ENCODE measurements around the gene WNT3A.

The WNT3A gene

GRCh38 chr1:228031276-228031995 lies 24.6 kb downstream of the WNT3A start:
- DNase-seq (ENCODE audit: low read depth in 2 of 2): no peak

- DNase-seq (ENCODE audit: low read depth in 2 of 2): no peak
These were observed 25.2 kb downstream of the WNT3A start for GRCh38 chr1:228032041-228032440.

DNA sequence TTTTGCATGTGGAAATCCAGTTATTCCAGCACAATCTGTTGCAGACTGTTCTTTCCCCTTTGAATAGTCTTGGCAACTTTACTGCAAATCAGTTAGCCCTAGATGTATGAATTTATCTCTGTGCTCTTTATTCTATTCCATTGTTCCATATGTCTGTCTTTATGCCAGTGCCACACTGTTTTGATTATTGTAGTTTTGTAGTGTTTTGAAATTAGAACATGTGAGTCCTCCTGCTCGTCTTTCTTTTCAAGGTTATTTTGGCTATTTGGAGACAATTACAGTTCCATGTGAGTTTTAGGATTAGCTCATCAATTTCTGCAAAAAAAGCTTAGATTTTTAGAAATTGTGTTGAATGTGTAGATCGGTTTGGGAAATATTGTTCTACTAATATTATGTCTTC lies 26.6 kb downstream of the WNT3A start:
- no peak for DNase-seq (ENCODE audit: low read depth in 2 of 2)

DNA sequence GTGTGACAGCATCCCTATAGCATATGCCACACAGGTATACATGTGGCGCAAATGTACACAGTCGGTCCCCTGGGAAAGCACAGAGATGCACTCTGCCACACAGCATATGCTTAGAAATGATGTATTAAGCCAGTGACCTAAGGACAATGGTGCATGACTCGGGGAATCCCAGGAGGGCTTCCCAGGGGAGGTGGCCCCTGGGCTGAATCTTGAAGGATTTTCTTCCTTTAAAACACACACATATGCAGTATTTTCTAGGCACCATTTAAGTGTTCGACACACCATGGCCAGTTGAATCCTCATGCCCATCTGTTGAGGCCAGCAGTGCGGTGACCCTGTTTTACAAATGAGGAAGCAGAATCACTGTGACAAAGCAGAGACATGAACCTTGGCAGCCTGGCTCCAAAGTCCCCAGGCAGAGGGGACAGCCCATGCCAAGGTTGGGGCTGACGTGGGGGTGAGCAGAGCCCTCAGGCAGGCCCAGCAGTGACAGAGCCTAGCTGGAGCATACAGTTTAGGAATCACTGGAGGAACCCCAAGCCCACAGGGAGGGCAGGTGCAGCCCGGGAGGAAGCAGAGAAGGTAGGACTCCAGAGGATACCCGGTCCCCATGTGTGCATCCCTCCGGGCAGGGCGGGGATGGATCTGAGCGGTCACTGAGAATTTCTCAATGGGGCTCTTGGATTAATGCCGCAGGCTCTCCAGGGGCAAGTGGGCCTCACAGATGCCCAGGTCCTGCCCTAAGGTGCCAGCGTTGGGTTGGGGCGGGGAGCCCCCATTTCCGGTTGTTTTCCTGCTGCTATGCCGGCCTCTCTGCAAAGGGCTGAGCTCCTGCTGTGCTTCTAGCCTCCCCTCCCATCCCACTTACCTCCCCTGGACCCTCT lies 28.4 kb downstream of the WNT3A start:
- no peak for DNase-seq (ENCODE audit: low read depth in 2 of 2)

GRCh38 chr1:228035844-228036243 lies 29.0 kb downstream of the WNT3A start:
- DNase-seq (ENCODE audit: low read depth in 2 of 2): no peak

- DNase-seq (ENCODE audit: low read depth in 2 of 2): no peak
These were observed 30.0 kb downstream of the WNT3A start for GRCh38 chr1:228036701-228037231.

- DNase-seq (ENCODE audit: low read depth in 2 of 2): no peak
These were observed 30.9 kb downstream of the WNT3A start for GRCh38 chr1:228037401-228038386.

GRCh38 chr1:228038387-228039005 lies 31.7 kb downstream of the WNT3A start:
- no peak for DNase-seq (ENCODE audit: low read depth in 2 of 2)

DNA sequence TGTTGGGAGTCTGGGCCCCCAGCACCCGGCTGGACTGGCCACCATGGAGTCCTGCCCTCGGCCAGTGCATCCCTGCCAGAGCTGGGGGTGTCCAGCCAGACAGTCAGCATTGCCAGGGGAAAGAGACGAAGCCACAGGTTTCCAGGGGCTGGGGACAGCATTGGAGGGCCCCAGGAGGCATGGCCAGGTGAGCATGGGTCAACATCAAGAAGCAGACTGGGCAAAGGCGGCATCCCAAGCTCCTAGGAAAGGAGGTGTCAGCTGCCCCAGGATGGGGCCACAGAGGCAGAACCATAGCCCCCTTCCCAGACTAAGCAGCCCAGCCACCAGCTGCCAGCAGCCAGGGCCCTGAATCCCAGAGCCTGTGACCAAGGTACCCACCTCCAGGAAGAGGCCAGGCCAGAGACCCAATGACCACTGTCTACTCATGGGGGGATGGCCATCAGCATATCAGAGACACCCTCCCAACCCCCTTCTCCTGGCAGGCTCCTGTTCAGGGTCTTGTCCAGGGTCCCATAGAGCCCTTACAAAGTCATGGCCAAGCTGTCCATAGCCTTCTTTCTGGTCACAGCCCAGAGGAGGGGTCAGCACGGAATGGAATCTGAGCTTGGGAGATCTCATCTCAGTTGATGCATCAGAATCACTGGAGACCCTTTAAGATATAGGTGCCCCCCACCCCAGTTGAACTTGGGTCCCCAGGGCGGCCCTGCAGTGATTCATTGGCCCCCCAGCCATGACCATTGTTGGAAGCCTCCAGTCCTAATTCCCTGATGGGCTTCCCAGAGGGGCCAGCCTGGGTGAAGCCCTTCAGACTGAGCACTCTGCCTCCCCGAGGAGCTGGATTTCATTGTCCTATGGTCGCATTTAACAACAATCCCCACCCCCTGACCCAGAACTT lies 32.5 kb downstream of the WNT3A start:
- DNase-seq (ENCODE audit: low read depth in 2 of 2): no peak

DNA sequence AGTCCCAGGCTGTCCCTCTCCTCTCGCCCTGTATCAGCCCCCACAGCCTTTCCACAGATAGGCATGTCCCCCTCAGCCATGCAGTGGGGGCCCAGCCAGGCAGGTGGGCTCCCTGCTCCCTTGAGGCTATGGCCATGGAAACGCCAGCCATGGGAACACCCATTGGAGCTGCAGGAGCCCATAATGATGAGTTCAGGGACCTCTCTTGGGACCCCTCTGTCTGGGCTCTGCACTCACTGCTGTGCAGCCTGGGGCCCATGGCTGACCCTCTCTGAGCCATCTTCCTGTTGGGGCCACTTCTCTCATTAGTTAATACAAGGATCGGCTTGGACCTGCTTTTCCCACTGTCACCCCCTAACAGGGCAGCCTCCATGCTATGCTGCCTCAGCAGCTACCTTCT lies 33.2 kb downstream of the WNT3A start:
- no peak for DNase-seq (ENCODE audit: low read depth in 2 of 2)

GRCh38 chr1:228041316-228041715 lies 34.5 kb downstream of the WNT3A start:
- DNase-seq (ENCODE audit: low read depth in 2 of 2): no peak

DNA sequence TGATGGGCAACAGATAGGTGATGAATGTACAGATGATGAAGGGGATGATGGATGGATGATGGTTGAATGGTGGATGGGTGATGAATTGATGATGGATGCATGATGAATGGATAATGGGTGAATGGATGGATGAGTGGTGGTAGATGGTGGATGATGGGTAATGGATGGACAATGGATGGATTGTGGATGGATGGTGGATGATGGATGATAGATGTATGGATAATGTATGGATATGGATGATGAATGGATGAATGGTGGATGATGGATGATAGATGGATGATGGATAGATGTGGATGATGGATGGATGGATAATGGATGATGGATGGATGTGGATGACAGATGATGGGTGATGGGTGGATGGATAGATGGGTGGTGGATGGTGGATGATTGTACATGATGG lies 35.7 kb downstream of the WNT3A start:
- no peak for DNase-seq (ENCODE audit: low read depth in 2 of 2)

DNA sequence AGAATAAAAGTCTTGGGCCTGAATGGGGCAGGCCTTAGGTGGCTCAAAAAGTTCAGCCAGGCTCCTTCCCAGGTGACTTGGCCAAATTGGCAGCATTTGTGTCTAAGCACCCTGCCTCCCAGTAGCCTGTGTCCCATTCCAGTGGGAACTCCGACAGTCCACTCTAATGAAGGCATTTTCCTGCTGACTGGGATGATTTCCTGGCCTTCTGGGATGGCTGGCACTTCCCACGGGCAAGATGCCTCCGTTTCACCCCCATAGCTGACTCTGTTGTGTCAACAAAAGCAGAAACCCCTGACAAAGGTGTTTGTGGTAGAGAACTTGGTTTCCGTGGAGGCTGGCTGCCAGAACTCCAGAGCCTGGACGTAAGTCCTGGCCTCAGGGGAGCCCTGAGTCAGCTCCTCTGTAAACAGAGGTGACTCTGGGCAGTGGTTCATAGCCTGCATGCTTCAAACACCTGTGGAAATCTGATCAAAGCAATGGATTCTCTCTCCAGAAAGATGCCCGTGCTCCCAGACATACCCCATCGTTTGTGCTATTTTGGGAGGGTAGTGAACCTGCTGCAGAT lies 36.6 kb downstream of the WNT3A start:
- DNase-seq (ENCODE audit: low read depth in 2 of 2): no peak

GRCh38 chr1:228044961-228045360 lies 38.2 kb downstream of the WNT3A start:
- no peak for DNase-seq (ENCODE audit: low read depth in 2 of 2)

GRCh38 chr1:228045405-228045804 lies 38.6 kb downstream of the WNT3A start:
- DNase-seq (ENCODE audit: low read depth in 2 of 2): no peak

GRCh38 chr1:228045871-228046270 lies 39.1 kb downstream of the WNT3A start:
- no peak for DNase-seq (ENCODE audit: low read depth in 2 of 2)

DNA sequence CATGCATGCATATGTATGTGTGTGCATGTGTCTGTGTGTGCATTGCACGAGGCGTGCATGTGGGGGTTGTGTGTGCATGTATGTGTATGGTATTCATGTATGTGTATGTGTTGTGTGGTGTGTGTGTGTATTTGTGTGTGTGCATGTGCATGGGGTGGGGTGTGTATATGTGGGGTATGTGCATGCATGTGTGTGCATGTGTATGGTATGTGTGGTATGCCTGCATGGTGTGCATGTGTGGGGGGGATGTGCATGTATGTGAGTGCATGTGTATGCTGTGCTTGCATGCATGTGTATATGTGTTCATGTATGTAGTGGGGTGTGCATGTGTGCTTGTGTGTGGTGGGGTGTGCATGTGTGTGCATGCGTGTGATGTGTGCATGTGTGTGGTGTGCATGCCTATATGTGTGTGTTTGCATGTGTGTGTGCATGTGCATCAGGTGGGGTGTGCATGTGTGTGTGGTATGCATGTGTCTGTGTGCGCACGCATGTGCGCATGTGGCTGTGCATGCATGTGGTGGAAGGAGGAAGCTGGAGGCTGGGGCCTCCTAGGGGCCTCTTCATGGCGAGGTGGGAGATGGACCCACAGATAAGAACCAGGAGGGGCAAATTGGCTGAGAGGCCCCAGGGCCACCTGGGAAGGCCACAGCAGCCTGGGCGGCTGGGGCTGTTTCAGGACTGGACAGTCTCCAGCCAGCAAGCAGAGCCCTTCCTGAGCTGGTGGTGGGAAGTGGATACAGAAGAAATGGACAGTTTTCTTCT lies 39.8 kb downstream of the WNT3A start:
- no peak for DNase-seq (ENCODE audit: low read depth in 2 of 2)

DNA sequence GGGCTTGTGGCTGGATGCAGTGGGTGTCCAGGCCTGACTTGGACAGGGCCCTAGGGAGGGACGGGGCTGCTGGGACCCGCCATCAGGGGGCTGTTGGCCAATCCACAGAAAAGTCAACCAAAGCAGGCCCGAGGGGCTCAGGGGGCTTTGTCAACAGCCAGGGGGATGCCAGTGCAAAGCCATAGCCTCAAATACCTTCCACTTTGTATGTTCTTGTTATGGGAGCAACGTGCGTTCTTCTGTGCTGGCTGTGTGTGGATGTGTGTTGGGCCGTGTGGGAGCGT lies 40.3 kb downstream of the WNT3A start:
- DNase-seq (ENCODE audit: low read depth in 2 of 2): no peak

GRCh38 chr1:228048120-228048519 lies 41.3 kb downstream of the WNT3A start:
- no peak for DNase-seq (ENCODE audit: low read depth in 2 of 2)

Data from activated CD8-positive, alpha-beta memory T cell treated with anti-CD3 and anti-CD28 coated beads for 4 hours (primary cell).